D341Med (cell line): ENCODE measurements around the gene ROBO1.
"Not testable (repeated sequence)": the region's sequence is repeated elsewhere in the genome, so short reads cannot be mapped to it uniquely, and the experiment has no call there.

Source experiments
- DNase-seq: peaks from one replicate; pipeline ENCODE4 v3.0.0; 2012; ENCODE audit warnings: low spot score

The ROBO1 gene

DNA sequence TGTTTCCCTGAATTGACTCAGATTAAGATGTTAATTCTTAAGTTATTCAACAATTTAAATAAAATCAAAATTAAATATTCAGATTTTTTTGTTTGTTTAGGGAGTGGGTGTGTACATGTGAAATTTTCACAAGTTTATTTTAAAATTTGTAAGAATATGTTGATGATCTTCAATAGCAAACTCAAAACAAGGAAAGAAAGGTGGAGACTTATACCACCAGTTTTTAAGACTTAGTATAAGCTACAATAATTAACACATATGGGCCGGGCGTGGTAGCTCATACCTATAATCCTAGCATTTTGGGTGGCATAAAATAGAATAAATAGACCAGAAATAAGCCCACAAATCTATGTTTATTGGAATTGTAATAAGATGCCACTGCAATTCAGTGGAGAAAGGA lies 1084.5 kb downstream of the ROBO1 start:
- DNase-seq: no peak

DNA sequence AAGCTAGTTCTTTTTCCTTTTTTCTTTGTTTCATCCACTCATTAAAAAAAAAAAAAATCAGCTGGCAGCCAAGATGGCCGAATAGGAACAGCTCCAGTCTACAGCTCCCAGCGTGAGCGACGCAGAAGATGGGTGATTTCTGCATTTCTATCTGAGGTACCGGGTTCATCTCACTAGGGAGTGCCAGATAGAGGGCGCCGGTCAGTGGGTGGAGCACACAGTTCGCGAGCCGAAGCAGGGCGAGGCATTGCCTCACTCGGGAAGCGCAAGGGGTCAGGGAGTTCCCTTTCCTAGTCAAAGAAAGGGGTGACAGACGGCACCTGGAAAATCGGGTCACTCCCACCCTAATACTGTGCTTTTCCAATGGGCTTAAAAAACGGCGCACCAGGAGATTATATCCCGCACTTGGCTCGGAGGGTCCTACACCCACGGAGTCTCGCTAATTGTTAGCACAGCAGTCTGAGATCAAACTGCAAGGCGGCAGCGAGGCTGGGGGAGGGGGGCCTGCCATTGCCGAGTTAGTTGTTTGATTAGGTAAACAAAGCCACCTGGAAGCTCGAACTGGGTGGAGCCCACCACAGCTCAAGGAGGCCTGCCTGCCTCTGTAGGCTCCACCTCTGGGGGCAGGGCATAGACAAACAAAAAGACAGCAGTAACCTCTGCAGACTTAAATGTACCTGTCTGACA lies 1092.5 kb downstream of the ROBO1 start:
- DNase-seq: not testable (repeated sequence)

DNA sequence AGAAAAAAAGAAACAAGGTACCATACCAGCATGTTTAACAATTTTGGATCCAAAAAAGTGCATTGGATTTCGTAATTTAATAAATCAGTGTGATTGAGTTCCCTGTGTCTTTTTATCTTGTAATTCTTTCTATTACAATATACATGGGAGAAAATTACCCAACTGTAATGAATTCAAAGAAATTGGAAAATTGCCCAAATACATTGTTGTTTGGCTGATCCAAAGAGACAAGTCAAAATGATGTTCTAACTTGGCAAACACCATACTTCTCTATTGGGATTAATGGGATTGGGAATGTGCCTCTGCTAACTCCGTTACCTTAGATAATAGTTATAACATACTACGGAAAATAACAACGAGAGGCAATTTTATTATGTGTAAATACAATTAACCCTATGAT lies 1097.1 kb downstream of the ROBO1 start:
- no peak for DNase-seq

DNA sequence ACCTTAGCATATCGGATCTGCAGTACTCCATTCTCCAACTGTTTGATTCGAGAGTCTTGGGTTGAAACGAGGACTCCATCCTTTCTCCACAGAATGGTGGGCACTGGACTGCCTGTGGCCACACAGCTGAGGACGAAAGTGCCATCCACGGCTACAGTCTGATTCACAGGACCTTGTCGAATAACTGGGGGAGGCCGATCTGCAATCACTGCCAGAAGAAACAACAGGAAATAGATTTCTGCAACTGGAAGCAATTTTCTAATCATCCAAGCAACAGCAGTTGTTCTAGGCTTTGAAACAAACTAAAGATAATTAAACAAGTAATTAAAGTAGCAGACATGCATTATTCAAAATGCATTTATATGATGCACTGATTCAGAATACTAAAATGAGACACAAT lies 1097.7 kb downstream of the ROBO1 start:
- no peak for DNase-seq

DNA sequence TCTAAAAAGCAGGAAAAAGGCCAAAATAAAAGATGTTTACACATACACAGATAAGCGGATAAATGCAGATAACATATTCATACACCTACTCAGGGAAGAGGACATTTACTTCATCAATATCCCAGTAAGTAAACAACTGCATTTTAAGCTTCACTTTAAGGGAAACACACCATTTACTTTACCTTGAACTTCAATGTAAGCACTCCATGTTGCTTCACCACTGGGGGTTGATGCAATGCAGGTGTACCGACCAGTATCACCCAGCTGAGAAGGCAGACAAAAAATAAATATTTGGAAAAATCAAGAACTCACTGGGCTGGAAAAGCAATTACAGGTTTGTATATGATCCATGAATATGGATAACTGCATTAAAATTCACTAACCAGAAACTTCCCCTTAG lies 1099.5 kb downstream of the ROBO1 start:
- no peak for DNase-seq

DNA sequence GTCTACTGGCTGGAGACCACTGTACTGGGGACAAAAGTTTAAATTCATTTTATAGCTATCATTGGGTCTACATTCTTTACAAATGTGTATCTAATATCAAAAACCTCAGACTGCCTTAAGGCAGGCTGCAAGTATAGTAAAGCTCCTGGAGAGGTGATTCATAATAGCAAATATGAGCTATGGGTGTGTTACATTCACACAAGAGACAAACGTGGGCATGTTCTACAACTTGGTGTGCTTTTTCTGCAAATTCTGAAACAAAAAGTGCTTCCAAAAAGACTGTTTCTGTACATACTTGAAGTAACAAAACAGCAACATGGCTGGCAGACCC lies 1101.4 kb downstream of the ROBO1 start:
- DNase-seq: no peak

DNA sequence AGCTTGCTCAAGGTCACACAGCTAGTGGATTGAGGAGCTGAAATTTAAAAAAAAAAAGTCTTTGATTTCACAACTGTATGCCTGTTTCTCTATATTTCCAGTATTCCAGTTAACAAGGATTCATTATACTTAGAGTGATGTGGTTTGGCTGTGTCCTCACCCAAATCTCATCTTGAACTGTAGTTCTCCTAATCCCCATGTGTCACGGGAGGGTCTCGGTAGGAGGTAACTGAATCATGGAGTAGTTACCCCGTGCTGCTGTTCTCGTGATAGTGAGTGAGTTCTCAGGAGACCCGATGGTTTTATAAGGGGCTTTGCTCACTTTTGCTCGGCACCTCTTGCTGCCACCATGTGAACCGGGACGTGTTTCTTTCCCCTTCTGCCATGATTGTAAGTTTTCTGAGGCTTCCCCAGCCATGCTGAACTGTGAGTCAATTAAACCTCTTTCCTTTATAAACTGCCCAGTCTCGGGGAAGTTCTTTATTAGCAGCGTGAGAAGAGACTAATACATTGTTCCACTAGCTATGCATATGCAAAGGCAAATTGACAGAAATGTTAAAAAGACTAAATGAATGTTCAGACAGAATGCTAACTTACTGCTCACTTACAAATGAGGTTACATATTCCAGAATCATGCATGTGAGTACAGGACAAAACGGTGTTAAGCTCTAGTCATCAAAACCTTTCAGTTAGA lies 1101.9 kb downstream of the ROBO1 start:
- DNase-seq: no peak

DNA sequence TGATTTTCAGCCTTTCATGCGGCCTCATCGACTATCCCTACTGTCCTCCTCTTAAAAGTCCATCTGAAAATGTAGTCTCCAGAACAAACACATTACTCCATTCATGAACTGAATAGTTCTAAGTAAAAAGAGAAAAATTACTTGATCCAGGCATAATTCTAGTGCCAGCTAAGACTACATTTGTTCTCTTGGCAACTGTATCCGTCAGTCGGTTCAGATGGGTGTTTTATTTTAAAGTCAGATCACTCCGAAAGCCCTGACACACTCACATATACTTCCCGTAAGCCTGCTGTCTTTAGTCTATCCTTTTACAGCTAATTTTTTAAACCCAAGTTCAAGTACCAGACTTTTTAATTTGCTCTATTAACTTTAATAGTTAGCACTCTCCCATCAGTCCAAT lies 1102.7 kb downstream of the ROBO1 start:
- DNase-seq: no peak

DNA sequence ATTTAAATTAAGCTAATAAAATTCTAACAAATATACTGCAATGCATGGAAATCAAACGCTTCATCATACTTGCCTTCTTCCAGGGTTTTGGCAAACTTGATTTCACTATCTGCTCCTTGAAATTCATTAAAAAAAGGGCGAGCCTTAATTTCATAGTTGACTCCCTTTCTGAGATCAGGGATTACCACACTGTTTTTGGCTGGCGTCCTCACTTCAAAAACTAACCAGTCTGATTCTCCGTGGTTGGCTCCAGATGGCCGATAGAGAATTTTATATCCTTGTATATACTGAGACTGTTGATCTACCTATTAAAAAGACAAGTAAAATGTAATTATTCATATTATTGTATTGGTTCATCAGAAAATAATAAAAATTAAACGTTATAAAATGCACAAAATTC lies 1106.8 kb downstream of the ROBO1 start:
- peak; percentile 23 for DNase-seq

DNA sequence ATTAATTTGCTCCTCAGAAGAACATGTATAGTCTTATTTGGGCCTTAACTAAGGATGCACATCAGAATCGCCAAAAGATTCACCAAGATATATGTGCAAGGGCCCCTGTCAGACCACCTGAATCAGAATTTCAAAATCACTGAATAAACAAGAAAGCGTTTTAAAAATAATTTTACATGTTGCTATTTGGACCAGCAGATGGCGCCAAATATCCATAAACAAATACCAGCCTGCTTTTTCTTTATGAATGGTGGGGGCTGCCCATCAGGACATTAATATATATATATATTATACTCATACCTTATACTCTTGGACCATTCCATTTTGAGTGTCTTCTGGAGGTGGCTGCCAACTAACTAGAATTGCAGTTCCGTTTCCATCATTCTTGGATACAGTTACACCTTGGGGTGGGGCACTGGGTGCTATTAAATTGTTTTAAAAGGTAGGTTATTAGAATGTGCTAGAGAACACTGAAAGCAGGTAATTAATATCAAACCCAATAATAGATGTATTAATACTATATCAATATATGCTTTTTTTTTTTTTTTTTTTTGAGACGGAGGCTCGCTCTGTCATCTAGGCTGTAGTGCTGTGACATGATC lies 1108.3 kb downstream of the ROBO1 start:
- DNase-seq: peak; percentile 24

DNA sequence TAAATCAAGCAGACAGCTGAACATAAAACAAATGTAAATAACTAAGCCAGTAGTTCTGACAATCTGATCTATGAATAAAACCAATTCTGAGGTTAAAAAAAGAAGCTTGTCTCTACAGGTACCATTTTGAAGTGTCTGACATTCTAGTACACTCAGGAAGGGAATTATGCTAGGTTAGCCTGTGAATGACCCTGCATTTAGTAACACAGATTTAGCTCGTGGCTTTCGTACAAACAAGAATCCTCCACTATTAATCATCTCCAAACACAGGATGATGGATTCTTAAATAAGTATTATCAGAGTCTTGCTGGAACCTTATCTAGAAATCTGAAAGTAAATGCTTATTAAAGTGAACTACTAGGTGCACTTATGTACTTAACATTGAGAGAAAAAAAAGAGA lies 1120.1 kb downstream of the ROBO1 start:
- no peak for DNase-seq

DNA sequence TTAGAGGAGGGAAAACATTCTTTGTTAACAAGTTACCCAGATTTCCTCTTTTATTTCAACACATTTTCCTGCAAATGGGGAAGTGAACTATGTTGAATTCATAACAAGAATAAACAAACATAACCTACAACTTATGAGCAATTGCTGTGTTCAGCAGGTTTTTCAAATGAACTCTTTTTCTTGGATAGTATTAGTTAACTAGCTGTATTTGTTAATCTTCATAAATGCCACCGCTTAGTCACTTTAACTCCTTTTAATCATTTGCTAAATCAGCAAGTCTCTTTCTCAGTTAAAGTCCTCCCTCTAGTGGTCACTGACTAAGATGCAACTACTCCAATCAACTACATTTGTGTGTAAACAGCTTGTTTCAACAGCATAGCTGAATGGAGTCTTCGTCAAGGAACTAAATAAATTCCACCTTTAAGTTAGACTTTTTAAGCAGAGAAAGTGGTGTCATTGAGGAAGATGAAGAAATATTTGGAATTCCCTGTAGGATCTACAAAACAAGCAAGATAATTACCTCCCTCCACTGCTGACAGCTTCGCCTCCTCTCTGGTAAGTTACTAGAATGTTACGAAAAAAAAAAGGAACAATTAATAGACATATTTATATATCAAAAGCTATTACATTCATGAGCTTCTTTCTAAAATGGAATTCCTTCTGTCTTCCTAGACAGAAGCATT lies 1122.0 kb downstream of the ROBO1 start:
- peak; percentile 41 for DNase-seq

DNA sequence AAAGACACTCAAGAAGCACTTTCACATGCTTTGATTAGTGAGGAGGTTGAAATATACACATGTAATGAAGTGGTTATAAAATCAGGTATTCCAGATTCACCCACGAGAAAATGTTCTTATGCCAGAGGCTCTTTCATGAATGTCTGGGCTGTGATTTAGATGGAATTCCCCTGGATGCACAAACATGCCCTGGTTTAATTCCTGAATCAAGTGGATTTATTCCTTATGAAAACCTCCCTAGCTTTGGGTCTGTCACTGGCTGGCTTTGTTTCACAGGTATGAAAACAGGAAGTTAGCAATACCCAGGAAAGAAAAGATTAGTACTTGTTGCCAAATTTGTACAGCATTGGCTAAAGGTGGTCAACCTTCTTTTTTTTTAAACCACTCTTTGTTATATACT lies 1123.0 kb downstream of the ROBO1 start:
- DNase-seq: no peak

DNA sequence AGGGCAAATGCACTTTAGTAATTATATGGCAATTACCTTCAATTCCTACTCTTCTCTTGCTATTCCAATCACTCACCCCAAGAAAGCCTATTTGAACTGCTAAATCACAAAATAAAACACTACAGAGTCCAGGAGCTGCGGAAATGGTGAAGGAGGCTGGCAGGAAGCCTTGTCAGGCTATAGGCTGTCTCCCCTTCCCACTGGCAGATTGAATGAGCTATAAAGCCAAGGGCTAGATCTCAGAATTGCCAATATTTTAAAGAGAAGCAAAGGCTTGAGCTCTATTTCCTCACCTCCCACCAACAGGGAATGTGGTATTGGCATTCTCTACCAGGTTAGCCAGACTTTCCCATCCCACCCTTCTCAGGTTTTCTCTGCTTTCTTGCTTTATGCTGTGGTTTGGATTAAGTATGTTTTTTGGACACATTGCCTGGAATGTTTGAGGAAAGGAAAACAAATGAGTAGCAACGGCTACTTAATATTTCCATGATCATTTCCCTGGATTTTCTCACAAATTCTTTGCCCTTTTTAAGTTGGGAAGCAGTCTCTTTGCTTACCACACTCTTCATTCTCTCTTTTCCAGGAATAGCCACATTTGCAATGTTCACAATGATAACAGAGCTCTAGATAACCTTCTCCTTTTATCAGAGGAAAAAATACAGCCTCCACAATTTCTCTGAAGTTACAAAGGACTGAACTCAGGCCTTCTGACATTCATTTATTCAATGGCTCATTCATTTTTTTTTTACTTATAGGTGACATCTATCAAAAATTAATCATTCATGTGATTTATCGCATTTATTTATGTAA lies 1125.4 kb downstream of the ROBO1 start:
- DNase-seq: no peak

DNA sequence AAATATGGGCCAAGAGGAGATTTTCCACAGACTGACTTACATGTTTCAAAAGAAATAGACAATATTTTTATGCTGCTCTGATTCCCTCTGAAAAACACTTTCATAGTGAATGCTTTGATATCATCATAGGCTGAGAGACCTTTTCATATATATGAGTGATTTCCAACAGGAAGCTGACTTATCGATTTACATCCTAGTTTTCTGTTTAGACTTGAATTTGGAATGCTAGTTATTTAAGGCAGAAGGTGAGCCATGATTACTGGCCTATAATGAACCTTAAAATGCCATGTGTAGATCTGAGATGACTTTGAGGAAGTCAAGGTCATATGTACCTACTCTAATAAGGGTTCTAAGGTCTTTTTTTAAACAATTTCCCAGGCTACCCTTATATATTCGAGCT lies 1126.1 kb downstream of the ROBO1 start:
- DNase-seq: no peak

DNA sequence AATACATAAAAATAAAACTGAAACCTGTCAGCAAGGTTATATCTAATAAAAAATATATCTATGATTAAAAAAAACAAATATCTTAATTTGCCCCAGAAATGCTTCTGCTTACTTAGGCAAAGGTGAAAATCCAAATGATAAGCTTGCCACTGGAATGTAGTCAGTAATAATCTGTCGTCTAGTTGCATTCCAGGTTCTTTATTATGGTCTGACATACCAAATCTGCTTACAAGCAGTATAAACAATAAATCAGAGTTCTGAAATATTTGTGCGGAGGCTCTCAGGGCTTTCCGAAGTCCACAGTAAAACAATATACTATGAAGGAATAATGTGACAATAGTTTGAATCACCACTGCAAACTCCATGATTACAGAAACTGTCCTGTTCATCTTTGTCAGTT lies 1133.5 kb downstream of the ROBO1 start:
- no peak for DNase-seq

DNA sequence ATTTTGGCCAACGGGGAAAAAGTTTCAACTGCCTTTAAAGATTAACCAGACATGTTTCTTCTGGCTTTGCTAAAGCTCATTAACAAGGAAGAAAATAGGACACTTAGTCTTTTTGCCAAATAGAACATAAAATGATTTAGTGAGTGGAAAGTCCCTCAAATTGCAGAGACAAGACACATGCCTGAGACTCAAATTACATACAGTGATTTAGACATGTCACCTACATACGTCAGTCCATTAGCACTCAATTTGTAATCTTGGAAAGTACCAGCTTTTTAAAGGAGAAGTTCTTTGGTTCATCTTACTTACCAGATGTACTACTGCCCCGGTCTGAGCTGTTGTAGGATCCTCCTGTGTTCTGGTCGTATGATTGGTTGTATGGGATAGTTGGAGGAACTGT lies 1134.2 kb downstream of the ROBO1 start:
- no peak for DNase-seq

DNA sequence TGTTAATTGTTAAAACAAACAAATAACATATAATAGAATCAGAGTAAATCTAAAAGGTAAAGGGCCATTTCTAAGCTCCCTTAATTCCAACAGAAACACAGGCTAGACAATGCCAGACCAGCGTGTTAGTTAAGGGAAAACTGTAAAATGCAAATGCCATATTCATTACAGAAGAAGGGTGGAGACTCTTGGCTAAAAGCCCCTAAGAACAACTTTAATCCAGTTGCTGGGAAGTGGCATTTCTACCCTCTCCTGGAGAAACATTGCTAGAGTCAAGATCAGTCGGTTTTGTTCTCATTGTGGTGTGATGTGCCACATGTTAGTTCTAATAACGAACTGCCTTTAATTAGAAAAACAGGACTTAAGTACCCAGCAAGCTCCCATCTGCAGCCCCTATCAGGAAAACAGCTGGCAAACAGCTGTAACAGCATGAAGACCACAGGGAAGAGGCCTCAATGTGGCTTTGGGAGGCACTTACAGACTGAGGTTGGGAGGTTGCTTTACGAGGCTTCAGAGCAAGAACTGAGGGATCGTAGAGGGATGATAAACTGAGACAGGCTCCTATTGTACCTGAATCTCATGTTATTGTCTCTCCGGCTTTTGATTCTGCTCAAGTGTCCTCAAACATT lies 1134.8 kb downstream of the ROBO1 start:
- no peak for DNase-seq

DNA sequence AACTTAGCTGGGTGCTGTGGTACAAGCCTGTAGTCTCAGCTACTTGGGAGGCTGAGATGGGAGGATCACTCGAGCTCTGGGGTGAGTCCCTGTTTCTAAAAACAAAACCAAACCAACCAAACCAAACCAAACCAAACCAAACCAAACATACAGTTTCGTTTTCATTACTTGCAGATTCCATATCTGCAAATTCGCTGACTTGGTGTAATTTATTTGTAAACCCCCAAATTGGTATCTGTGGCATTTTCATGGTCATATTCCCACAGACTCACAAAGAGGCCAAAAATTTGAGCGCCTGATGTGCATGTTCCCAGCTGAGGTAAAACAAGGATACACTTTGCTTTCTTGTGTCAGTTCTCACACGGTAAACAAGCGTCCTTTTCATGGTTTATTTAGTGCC lies 1138.3 kb downstream of the ROBO1 start:
- DNase-seq: no peak

DNA sequence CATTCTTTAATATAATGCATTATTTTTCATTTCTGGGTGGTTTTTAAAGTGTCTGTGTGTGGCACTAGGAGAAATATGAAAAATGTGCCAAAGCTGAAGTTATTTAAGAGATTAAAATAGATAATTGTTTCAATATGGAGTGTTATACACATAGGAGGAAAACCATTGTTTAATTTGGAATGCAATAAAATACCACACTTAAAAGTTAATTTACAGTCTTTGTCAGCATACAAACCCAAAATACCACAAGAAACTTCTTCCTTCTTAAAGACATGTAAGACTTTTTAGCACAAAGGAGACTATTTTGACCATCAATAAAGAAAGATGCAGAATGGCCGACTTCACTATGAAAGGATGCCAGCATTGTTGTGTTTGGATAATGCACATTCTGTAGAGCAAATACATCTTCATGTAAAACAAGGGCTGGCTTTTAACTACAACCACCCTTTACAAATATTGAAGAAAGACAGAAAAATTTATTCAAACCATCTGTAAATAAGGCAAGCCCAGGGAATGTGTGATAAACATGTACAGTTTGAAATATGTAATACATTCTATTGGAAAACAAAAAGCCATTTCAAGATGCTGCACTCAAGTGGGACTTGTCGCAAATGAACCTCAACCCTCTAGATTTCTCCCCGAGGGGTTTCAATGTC lies 1146.6 kb downstream of the ROBO1 start:
- DNase-seq: no peak

DNA sequence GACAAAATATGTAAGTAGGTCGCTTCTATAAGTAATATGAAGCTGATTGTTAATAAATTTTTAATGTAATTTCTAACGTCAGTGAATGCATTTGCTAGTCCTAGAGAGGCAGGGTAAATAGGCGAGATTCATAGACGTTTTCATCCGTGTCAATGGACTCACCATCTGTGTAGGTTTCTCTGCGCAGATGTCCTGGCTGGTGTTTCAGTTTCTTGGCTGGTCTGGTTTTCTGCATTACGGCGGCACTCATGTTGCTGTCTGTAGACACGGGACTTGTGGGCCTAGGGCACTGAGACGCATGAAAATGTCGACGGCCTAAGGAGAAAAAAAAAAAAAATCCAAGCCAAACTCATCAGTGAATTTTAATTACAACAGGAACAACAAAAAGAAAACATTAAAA lies 1153.3 kb downstream of the ROBO1 start:
- no peak for DNase-seq
